GM23338 (cell line): Measurements from ENCODE around the gene TBX18. TPM values are rescaled to one million over a fixed set of nuclear protein-coding genes. Genes with fewer than 3 reads are reported as not detected.

Experiments
- ATAC-seq: fragments of 200-7000 bp; cut with Tn5 transposase; 3 replicates; pipeline ENCODE4 v1.9.1; 2020
- DNase-seq: peaks from one replicate; pipeline ENCODE4 v3.0.0-alpha.2; 2015; ENCODE audit warnings: low spot score
- H2AFZ ChIP-seq: fragments of 200-600 bp; sonication (generic); 2 replicates; pipeline ENCODE4 v1.8.0; 2016; ENCODE audit warnings: antibody characterized with exemption, mild to moderate bottlenecking, moderate library complexity
- H3F3A ChIP-seq: fragments of 200-600 bp; sonication (generic); replicated peaks from 2 replicates; pipeline ENCODE4 v1.8.0; 2017; ENCODE audit warnings: antibody characterized with exemption, mixed run types, low read depth
- H3K27ac ChIP-seq: fragments of 200-600 bp; sonication (generic); 2 replicates; pipeline ENCODE4 v1.6.1; 2016; ENCODE audit warnings: low read depth
- H3K27me3 ChIP-seq: fragments of 200-600 bp; sonication (generic); 2 replicates; pipeline ENCODE4 v1.8.0; 2016; ENCODE audit warnings: mild to moderate bottlenecking, mixed run types, moderate library complexity; ENCODE audit not compliant: insufficient read depth
- H3K36me3 ChIP-seq: fragments of 200-600 bp; sonication (generic); 2 replicates; pipeline ENCODE4 v1.8.0; 2016; ENCODE audit warnings: mild to moderate bottlenecking; ENCODE audit not compliant: insufficient read depth
- H3K4me1 ChIP-seq: fragments of 200-600 bp; sonication (generic); 2 replicates; pipeline ENCODE4 v1.8.0; 2016; ENCODE audit warnings: mild to moderate bottlenecking, moderate library complexity; ENCODE audit not compliant: insufficient read depth
- H3K4me2 ChIP-seq: fragments of 200-600 bp; sonication (generic); 2 replicates; pipeline ENCODE4 v1.7.1; 2017; ENCODE audit warnings: mixed run types
- H3K4me3 ChIP-seq: fragments of 200-600 bp; sonication (generic); 2 replicates; pipeline ENCODE4 v1.6.1; 2016; ENCODE audit warnings: mixed run types
- H3K79me2 ChIP-seq: fragments of 200-600 bp; sonication (generic); replicated peaks from 2 replicates; pipeline ENCODE4 v1.8.0; 2017; ENCODE audit warnings: mild to moderate bottlenecking; ENCODE audit not compliant: insufficient read depth
- H3K9me2 ChIP-seq: fragments of 200-600 bp; sonication (generic); 2 replicates; pipeline ENCODE4 v1.8.0; 2017; ENCODE audit not compliant: insufficient read depth
- H4K20me1 ChIP-seq: fragments of 200-600 bp; sonication (generic); replicated peaks from 2 replicates; pipeline ENCODE4 v1.8.0; 2017; ENCODE audit warnings: mild to moderate bottlenecking; ENCODE audit not compliant: insufficient read depth
- H3K27ac Mint-ChIP-seq: 2 replicates; pipeline ENCODE4 v1.8.0; 2020; ENCODE audit warnings: inconsistent platforms, mild to moderate bottlenecking, moderate library complexity, mixed read lengths
- H3K27me3 Mint-ChIP-seq: 3 replicates; pipeline ENCODE4 v1.8.0; 2022; ENCODE audit warnings: low read depth, mild to moderate bottlenecking, moderate library complexity, mixed read lengths, inconsistent platforms; ENCODE audit not compliant: insufficient read depth, poor library complexity
- H3K36me3 Mint-ChIP-seq: 3 replicates; pipeline ENCODE4 v1.8.0; 2021; ENCODE audit warnings: low read depth, mild to moderate bottlenecking, inconsistent platforms, moderate library complexity, mixed read lengths
- H3K4me1 Mint-ChIP-seq: 3 replicates; pipeline ENCODE4 v1.8.0; 2020; ENCODE audit warnings: mild to moderate bottlenecking, inconsistent platforms, mixed read lengths
- H3K4me3 Mint-ChIP-seq: 3 replicates; pipeline ENCODE4 v1.8.0; 2021; ENCODE audit warnings: moderate library complexity, mild to moderate bottlenecking, inconsistent platforms, mixed read lengths
- H3K9me3 Mint-ChIP-seq: 3 replicates; pipeline ENCODE4 v1.8.0; 2020; ENCODE audit warnings: moderate library complexity, mild to moderate bottlenecking, inconsistent platforms, mixed read lengths
- NANOG ChIP-seq: IDR thresholded peaks from 2 replicates; pipeline ENCODE4 v1.6.1; 2016; ENCODE audit warnings: antibody characterized with exemption, borderline replicate concordance
- REST ChIP-seq: IDR thresholded peaks from one replicate; pipeline ENCODE4 v1.6.1; 2018; ENCODE audit warnings: antibody characterized with exemption; ENCODE audit not compliant: unreplicated experiment
- ZNF331 ChIP-seq: fragments of 250-450 bp; sonication (Bioruptor Pico); IDR thresholded peaks from 2 replicates; pipeline ENCODE4 v1.5.0; 2020; ENCODE audit warnings: low read depth, mild to moderate bottlenecking, moderate library complexity
- polyA plus RNA-seq: library from polyadenylated mRNA; unstranded; fragments of >200 nt; fragmentation: Nextera tagmentation; extraction: Ambion mirVana; gene quantifications from 2 replicates; pipeline ENCODE4 v1.2.1, GENCODE V29; 2016
- total RNA-seq: library from RNA; depleted of rRNA; stranded (reverse); fragments of >200 nt; shearing (Covaris generic); gene quantifications from 2 replicates; pipeline ENCODE4 v1.2.3, GENCODE V29; 2014
- TF ChIP-seq, protein P1 (sequence below): fragments of 250-450 bp; sonication (Bioruptor Pico); IDR thresholded peaks from 2 replicates; pipeline ENCODE4 v1.5.0; 2020; ENCODE audit warnings: mild to moderate bottlenecking, moderate library complexity

Gene TBX18
- total and polyA plus RNA-seq, 2 experiments from 2014 or later, result 0.03 TPM; not detected in 1

- TF ChIP-seq, protein P1, sequence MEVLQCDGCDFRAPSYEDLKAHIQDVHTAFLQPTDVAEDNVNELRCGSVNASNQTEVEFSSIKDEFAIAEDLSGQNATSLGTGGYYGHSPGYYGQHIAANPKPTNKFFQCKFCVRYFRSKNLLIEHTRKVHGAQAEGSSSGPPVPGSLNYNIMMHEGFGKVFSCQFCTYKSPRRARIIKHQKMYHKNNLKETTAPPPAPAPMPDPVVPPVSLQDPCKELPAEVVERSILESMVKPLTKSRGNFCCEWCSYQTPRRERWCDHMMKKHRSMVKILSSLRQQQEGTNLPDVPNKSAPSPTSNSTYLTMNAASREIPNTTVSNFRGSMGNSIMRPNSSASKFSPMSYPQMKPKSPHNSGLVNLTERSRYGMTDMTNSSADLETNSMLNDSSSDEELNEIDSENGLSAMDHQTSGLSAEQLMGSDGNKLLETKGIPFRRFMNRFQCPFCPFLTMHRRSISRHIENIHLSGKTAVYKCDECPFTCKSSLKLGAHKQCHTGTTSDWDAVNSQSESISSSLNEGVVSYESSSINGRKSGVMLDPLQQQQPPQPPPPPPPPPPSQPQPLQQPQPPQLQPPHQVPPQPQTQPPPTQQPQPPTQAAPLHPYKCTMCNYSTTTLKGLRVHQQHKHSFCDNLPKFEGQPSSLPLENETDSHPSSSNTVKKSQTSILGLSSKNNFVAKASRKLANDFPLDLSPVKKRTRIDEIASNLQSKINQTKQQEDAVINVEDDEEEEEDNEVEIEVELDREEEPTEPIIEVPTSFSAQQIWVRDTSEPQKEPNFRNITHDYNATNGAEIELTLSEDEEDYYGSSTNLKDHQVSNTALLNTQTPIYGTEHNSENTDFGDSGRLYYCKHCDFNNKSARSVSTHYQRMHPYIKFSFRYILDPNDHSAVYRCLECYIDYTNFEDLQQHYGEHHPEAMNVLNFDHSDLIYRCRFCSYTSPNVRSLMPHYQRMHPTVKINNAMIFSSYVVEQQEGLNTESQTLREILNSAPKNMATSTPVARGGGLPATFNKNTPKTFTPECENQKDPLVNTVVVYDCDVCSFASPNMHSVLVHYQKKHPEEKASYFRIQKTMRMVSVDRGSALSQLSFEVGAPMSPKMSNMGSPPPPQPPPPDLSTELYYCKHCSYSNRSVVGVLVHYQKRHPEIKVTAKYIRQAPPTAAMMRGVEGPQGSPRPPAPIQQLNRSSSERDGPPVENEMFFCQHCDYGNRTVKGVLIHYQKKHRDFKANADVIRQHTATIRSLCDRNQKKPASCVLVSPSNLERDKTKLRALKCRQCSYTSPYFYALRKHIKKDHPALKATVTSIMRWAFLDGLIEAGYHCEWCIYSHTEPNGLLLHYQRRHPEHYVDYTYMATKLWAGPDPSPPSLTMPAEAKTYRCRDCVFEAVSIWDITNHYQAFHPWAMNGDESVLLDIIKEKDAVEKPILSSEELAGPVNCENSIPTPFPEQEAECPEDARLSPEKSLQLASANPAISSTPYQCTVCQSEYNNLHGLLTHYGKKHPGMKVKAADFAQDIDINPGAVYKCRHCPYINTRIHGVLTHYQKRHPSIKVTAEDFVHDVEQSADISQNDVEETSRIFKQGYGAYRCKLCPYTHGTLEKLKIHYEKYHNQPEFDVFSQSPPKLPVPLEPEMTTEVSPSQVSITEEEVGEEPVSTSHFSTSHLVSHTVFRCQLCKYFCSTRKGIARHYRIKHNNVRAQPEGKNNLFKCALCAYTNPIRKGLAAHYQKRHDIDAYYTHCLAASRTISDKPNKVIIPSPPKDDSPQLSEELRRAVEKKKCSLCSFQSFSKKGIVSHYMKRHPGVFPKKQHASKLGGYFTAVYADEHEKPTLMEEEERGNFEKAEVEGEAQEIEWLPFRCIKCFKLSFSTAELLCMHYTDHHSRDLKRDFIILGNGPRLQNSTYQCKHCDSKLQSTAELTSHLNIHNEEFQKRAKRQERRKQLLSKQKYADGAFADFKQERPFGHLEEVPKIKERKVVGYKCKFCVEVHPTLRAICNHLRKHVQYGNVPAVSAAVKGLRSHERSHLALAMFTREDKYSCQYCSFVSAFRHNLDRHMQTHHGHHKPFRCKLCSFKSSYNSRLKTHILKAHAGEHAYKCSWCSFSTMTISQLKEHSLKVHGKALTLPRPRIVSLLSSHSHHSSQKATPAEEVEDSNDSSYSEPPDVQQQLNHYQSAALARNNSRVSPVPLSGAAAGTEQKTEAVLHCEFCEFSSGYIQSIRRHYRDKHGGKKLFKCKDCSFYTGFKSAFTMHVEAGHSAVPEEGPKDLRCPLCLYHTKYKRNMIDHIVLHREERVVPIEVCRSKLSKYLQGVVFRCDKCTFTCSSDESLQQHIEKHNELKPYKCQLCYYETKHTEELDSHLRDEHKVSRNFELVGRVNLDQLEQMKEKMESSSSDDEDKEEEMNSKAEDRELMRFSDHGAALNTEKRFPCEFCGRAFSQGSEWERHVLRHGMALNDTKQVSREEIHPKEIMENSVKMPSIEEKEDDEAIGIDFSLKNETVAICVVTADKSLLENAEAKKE (CRISPR knock-in tag), result no peak
- no peak for TF ChIP-seq REST
- TF ChIP-seq ZNF331 (CRISPR knock-in tag), result no peak
Measured at GRCh38 chr6:84791927-84792326, 27.5 kb upstream of the TBX18 start (continued).

GRCh38 chr6:84791233-84791632, 26.8 kb upstream of the TBX18 start:
- H3K36me3 Mint-ChIP-seq, result no peaks in the 10 kb centered on the region
- H3K27ac ChIP-seq, result no peak overlapping the region
- no peak overlapping the region for H3K4me3 ChIP-seq
- no peak overlapping the region for H3K4me2 ChIP-seq
- H3K9me3 Mint-ChIP-seq, result peaks cover 10% of the 10 kb centered on the region
- peak overlapping the region; percentile 77; the same call in 1 of the 2 replicates for H3K27ac Mint-ChIP-seq
- DNase-seq, result no peak
- H2AFZ ChIP-seq, result peak overlapping the region; percentile 1; the same call in 1 of the 2 replicates
- peaks cover 10% of the 10 kb centered on the region; the same call in 1 of the 2 replicates for H3K9me2 ChIP-seq
- H3K4me1 ChIP-seq, result no peaks in the 10 kb centered on the region
- no peaks in the 10 kb centered on the region for H3F3A ChIP-seq
- H3K79me2 ChIP-seq, result no peaks in the 10 kb centered on the region
- no peaks in the 10 kb centered on the region for H3K36me3 ChIP-seq
- ATAC-seq, result no peak
- H3K27me3 ChIP-seq, result no peaks in the 10 kb centered on the region
- no peak overlapping the region for H3K4me3 Mint-ChIP-seq
- no peaks in the 10 kb centered on the region for H3K27me3 Mint-ChIP-seq
- no peaks in the 10 kb centered on the region for H4K20me1 ChIP-seq
- no peaks in the 10 kb centered on the region; the same call in 2 of the 3 replicates for H3K4me1 Mint-ChIP-seq
- no peak for TF ChIP-seq NANOG
- TF ChIP-seq, protein P1 (CRISPR knock-in tag), result no peak
